Activated CD8-positive, alpha-beta memory T cell treated with anti-CD3 and anti-CD28 coated beads, Interleukin-2, amount 50 U/mL, for 48 hours (primary cell): ENCODE measurements around the gene OR5AU1.

Experiments used
- DNase-seq: peaks from one replicate; pipeline ENCODE4 v3.0.0-alpha.2; 2020

OR5AU1 gene

GRCh38 chr14:21155963-21156362 lies at the start of gene OR5AU1:
TSS of gene OR5AU1 (minus strand) at chr14:21156063. CDS start at chr14:21155872, 191 bp downstream.
- DNase-seq: no peak

GRCh38 chr14:21205026-21205677 lies 49.3 kb upstream of the OR5AU1 start:
- no peak for DNase-seq

- no peak for DNase-seq
Observed at GRCh38 chr14:21204167-21205025, 48.5 kb upstream of the OR5AU1 start.

GRCh38 chr14:21203470-21204166 lies 47.8 kb upstream of the OR5AU1 start:
- no peak for DNase-seq

- DNase-seq: no peak
Observed at GRCh38 chr14:21202463-21203358, 46.8 kb upstream of the OR5AU1 start.

GRCh38 chr14:21201732-21202462 lies 46.0 kb upstream of the OR5AU1 start:
- no peak for DNase-seq

- no peak for DNase-seq
Observed at GRCh38 chr14:21200752-21201461, 45.0 kb upstream of the OR5AU1 start.

GRCh38 chr14:21199611-21200560 lies 44.0 kb upstream of the OR5AU1 start:
- DNase-seq: no peak

- no peak for DNase-seq
Observed at GRCh38 chr14:21197418-21198205, 41.7 kb upstream of the OR5AU1 start.

- no peak for DNase-seq
Observed at GRCh38 chr14:21194597-21194996, 38.7 kb upstream of the OR5AU1 start.

GRCh38 chr14:21192875-21193535 lies 37.1 kb upstream of the OR5AU1 start:
- DNase-seq: no peak

GRCh38 chr14:21192447-21192822 lies 36.6 kb upstream of the OR5AU1 start:
- no peak for DNase-seq

- peak; percentile 80 for DNase-seq
Observed at GRCh38 chr14:21191809-21192446, 36.1 kb upstream of the OR5AU1 start.

GRCh38 chr14:21191261-21191808 lies 35.5 kb upstream of the OR5AU1 start:
- no peak for DNase-seq

GRCh38 chr14:21185491-21185890 lies 29.6 kb upstream of the OR5AU1 start:
- DNase-seq: no peak

- no peak for DNase-seq
Observed at GRCh38 chr14:21184254-21184653, 28.4 kb upstream of the OR5AU1 start.

GRCh38 chr14:21182166-21182565 lies 26.3 kb upstream of the OR5AU1 start:
- DNase-seq: no peak

GRCh38 chr14:21171128-21171527 lies 15.3 kb upstream of the OR5AU1 start:
- no peak for DNase-seq
